Kasumi-1 (cell line): Measurements from ENCODE around the gene MPZL1.

Source experiments
- DNase-seq, 2 experiments: peaks; one replicate each; lab custom pipeline; 2025; lab: John Stamatoyannopoulos, UW

Gene MPZL1

GRCh38 chr1:167721617-167722151, at the start of gene MPZL1:
MPZL1 (plus strand) TSS chr1:167721982; CDS start chr1:167722152, 170 bp downstream.
- peak; percentile 85 to 86 for DNase-seq

GRCh38 chr1:167672831-167673230, 49.0 kb upstream of the MPZL1 start:
- no peak for DNase-seq

- DNase-seq, result no peak
Measured at GRCh38 chr1:167673265-167673664, 48.5 kb upstream of the MPZL1 start.

- no peak for DNase-seq
Measured at GRCh38 chr1:167674156-167674555, 47.6 kb upstream of the MPZL1 start.

GRCh38 chr1:167675440-167675839, 46.3 kb upstream of the MPZL1 start:
- no peak for DNase-seq

GRCh38 chr1:167676205-167676915, 45.4 kb upstream of the MPZL1 start:
- DNase-seq, result no peak

- no peak for DNase-seq
Measured at GRCh38 chr1:167676916-167677848, 44.6 kb upstream of the MPZL1 start.

- DNase-seq, result no peak
Measured at GRCh38 chr1:167678422-167678821, 43.4 kb upstream of the MPZL1 start.

- DNase-seq, result no peak
Measured at GRCh38 chr1:167678838-167679237, 42.9 kb upstream of the MPZL1 start.

- DNase-seq, result no peak
Measured at GRCh38 chr1:167679714-167680113, 42.1 kb upstream of the MPZL1 start.

GRCh38 chr1:167681024-167681423, 40.8 kb upstream of the MPZL1 start:
- DNase-seq, result no peak

GRCh38 chr1:167681451-167682098, 40.2 kb upstream of the MPZL1 start:
- no peak for DNase-seq

GRCh38 chr1:167683226-167683625, 38.6 kb upstream of the MPZL1 start:
- DNase-seq, result no peak

- no peak for DNase-seq
Measured at GRCh38 chr1:167683641-167684502, 37.9 kb upstream of the MPZL1 start.

- DNase-seq, result no peak
Measured at GRCh38 chr1:167685844-167686243, 35.9 kb upstream of the MPZL1 start.

GRCh38 chr1:167687919-167688519, 33.8 kb upstream of the MPZL1 start:
- DNase-seq, result peak; percentile 61 to 78

- DNase-seq, result no peak
Measured at GRCh38 chr1:167689567-167689920, 32.2 kb upstream of the MPZL1 start.

- DNase-seq, result no peak
Measured at GRCh38 chr1:167690053-167690452, 31.7 kb upstream of the MPZL1 start.

GRCh38 chr1:167693425-167694045, 28.2 kb upstream of the MPZL1 start:
- DNase-seq, result no peak

GRCh38 chr1:167694691-167695090, 27.1 kb upstream of the MPZL1 start:
- no peak for DNase-seq

GRCh38 chr1:167695147-167695546, 26.6 kb upstream of the MPZL1 start:
- peak in 1 of 2 experiments; percentile 3 for DNase-seq
